NCI-H146 treated with DMSO at 0.1 percent for 48 hours (cell line): ENCODE measurements around the gene PLIN5.

Experiments
- DNase-seq: peaks from one replicate; lab custom pipeline; 2025; ENCODE audit not compliant: unreplicated experiment; lab: John Stamatoyannopoulos, UW

Gene PLIN5

GRCh38 chr19:4524808-4525562 lies 10.0 kb downstream of the PLIN5 start:
- DNase-seq: no peak

GRCh38 chr19:4523306-4524110 lies 11.5 kb downstream of the PLIN5 start:
- DNase-seq: no peak

GRCh38 chr19:4522291-4523002 lies 12.6 kb downstream of the PLIN5 start:
- no peak for DNase-seq

- DNase-seq: no peak
Measured at GRCh38 chr19:4521888-4522242, 13.2 kb downstream of the PLIN5 start.

- DNase-seq: no peak
Measured at GRCh38 chr19:4521170-4521887, 13.7 kb downstream of the PLIN5 start.

GRCh38 chr19:4519521-4520277 lies 15.3 kb downstream of the PLIN5 start:
- no peak for DNase-seq

GRCh38 chr19:4519172-4519496 lies 15.9 kb downstream of the PLIN5 start:
- DNase-seq: no peak

GRCh38 chr19:4518345-4519171 lies 16.5 kb downstream of the PLIN5 start, which contains the start of gene PLIN4:
TSS of gene PLIN4 (minus strand) at chr19:4518486. CDS start at chr19:4518272, 214 bp downstream.
- no peak for DNase-seq

GRCh38 chr19:4517451-4518057 lies 17.5 kb downstream of the PLIN5 start:
- DNase-seq: no peak

- no peak for DNase-seq
Measured at GRCh38 chr19:4516939-4517300, 18.1 kb downstream of the PLIN5 start.

GRCh38 chr19:4516199-4516938 lies 18.7 kb downstream of the PLIN5 start:
- no peak for DNase-seq

- DNase-seq: no peak
Measured at GRCh38 chr19:4515732-4516131, 19.3 kb downstream of the PLIN5 start.

- no peak for DNase-seq
Measured at GRCh38 chr19:4513248-4513647, 21.8 kb downstream of the PLIN5 start.

- DNase-seq: no peak
Measured at GRCh38 chr19:4512070-4512469, 23.0 kb downstream of the PLIN5 start.

GRCh38 chr19:4511300-4512054 lies 23.5 kb downstream of the PLIN5 start:
- no peak for DNase-seq

- DNase-seq: no peak
Measured at GRCh38 chr19:4510435-4511255, 24.4 kb downstream of the PLIN5 start.

- no peak for DNase-seq
Measured at GRCh38 chr19:4508698-4509097, 26.3 kb downstream of the PLIN5 start.
